GM12878 (cell line): ENCODE results near the gene ALKBH2. TPM values are rescaled to one million over a fixed set of nuclear protein-coding genes. Genes with fewer than 3 reads are reported as not detected.

ENCODE experiments used
- ATAC-seq: fragments of 200-7000 bp; cut with Tn5 transposase; 3 replicates; pipeline ENCODE4 v1.9.1; 2020; ENCODE audit warnings: mild to moderate bottlenecking, moderate library complexity
- BruUV-seq: library from RNA; stranded (reverse); fragments of 400-500 nt; replicated peaks from 2 replicates; lab custom pipeline; 2021; lab: Mats Ljungman, UMichigan
- CTCF ChIA-PET: fragments of 300-600 bp; sonication (Branson Sonifier 250); formaldehyde crosslinking; extraction: SDS; loops from one replicate; lab custom pipeline; 2021; ENCODE audit warnings: inconsistent platforms; lab: Yijun Ruan, JAX
- POLR2A ChIA-PET: fragments of 350-600 bp; formaldehyde crosslinking; extraction: SDS; loops from one replicate; lab custom pipeline; 2021; ENCODE audit warnings: inconsistent platforms; lab: Charles Lee
- RAD21 ChIA-PET: fragments of 300-600 bp; sonication (Branson Sonifier 250); formaldehyde crosslinking; loops from one replicate; lab custom pipeline; 2023; ENCODE audit warnings: antibody characterized with exemption; ENCODE audit not compliant: unreplicated experiment; lab: Charles Lee
- SMC1A ChIA-PET: fragments of 300-600 bp; sonication (Branson Sonifier 250); formaldehyde crosslinking; loops from one replicate; lab custom pipeline; 2023; ENCODE audit not compliant: unreplicated experiment, uncharacterized antibody; lab: Charles Lee
- DNase-seq: peaks from one replicate; pipeline ENCODE4 v3.0.0-alpha.2; 2011; ENCODE audit warnings: low read depth, low spot score
- FAIRE-seq: peaks from 3 replicates; lab custom pipeline; 2011; peaks lifted over from hg19 to GRCh38; lab: Jason Lieb, UNC
- H2AFZ ChIP-seq: 2 replicates; pipeline ENCODE4 v1.6.0; 2011; ENCODE audit warnings: low read depth, low read length, control low read depth; ENCODE audit not compliant: control insufficient read depth
- H3K27ac ChIP-seq: 2 replicates; pipeline ENCODE4 v1.5.1; 2011; ENCODE audit warnings: control low read depth; ENCODE audit not compliant: control insufficient read depth, insufficient read depth
- H3K27me3 ChIP-seq, 2 experiments: replicated peaks in 1 of 2; 2 replicates each; pipeline versions ENCODE4 v1.6.0 to v1.6.1; 2011; ENCODE audit warnings: low read length in 1 of 2; ENCODE audit not compliant: control insufficient read depth in 2 of 2, insufficient read depth in 2 of 2
- H3K36me3 ChIP-seq, 2 experiments: 2 replicates each; pipeline ENCODE4 v1.5.1; 2011; ENCODE audit warnings: low read length in 1 of 2; ENCODE audit not compliant: control insufficient read depth in 2 of 2, insufficient read depth in 2 of 2
- H3K4me1 ChIP-seq: 2 replicates; pipeline ENCODE4 v1.6.1; 2011; ENCODE audit warnings: mild to moderate bottlenecking, low read length, moderate library complexity, mixed read lengths; ENCODE audit not compliant: control insufficient read depth, insufficient read depth
- H3K4me2 ChIP-seq: 2 replicates; pipeline ENCODE4 v1.6.0; 2011; ENCODE audit warnings: control low read depth; ENCODE audit not compliant: control insufficient read depth, insufficient read depth
- H3K4me3 ChIP-seq: fragments of 200-600 bp; sonication (generic); 2 replicates; pipeline ENCODE4 v1.5.1; 2016
- H3K79me2 ChIP-seq: 2 replicates; pipeline ENCODE4 v1.6.0; 2011; ENCODE audit warnings: low read length; ENCODE audit not compliant: control insufficient read depth, insufficient read depth
- H3K9ac ChIP-seq: 2 replicates; pipeline ENCODE4 v1.8.0; 2011; ENCODE audit warnings: low read length, control low read depth, mixed read lengths; ENCODE audit not compliant: control insufficient read depth, insufficient read depth
- H3K9me3 ChIP-seq: replicated peaks from 3 replicates; pipeline ENCODE4 v1.5.1; 2011; ENCODE audit warnings: mild to moderate bottlenecking, low read length; ENCODE audit not compliant: control insufficient read depth, insufficient read depth
- H4K20me1 ChIP-seq: 2 replicates; pipeline ENCODE4 v1.6.0; 2011; ENCODE audit not compliant: control insufficient read depth, insufficient read depth
- BCL3 ChIP-seq: IDR thresholded peaks from 2 replicates; pipeline ENCODE4 v1.6.1; 2011; ENCODE audit warnings: borderline replicate concordance, low read depth, mild to moderate bottlenecking, moderate library complexity, low read length; ENCODE audit not compliant: insufficient read depth, poor library complexity, severe bottlenecking
- CREM ChIP-seq: IDR thresholded peaks from 2 replicates; pipeline ENCODE4 v1.6.1; 2014; ENCODE audit warnings: antibody characterized with exemption, low read depth
- NKRF ChIP-seq: fragments of 450-650 bp; conservative IDR thresholded peaks from 2 replicates; pipeline ENCODE4 v1.6.1; 2017; ENCODE audit warnings: mild to moderate bottlenecking, moderate library complexity
- NR2C2 ChIP-seq: IDR thresholded peaks from 2 replicates; pipeline ENCODE4 v1.6.1; 2011; ENCODE audit warnings: borderline replicate concordance, low read depth; ENCODE audit not compliant: control insufficient read depth, insufficient read length
- RUNX3 ChIP-seq: IDR thresholded peaks from 2 replicates; pipeline ENCODE4 v1.6.1; 2012; ENCODE audit warnings: low read length, inconsistent platforms
- SKIL ChIP-seq: fragments of 450-650 bp; IDR thresholded peaks from 2 replicates; pipeline ENCODE4 v1.6.1; 2017; ENCODE audit warnings: mild to moderate bottlenecking, low read depth, inconsistent platforms; ENCODE audit not compliant: poor library complexity, severe bottlenecking
- SMAD5 ChIP-seq: IDR thresholded peaks from 2 replicates; pipeline ENCODE4 v1.6.1; 2016; ENCODE audit warnings: antibody characterized with exemption, low read depth
- TARDBP ChIP-seq: IDR thresholded peaks from 2 replicates; pipeline ENCODE4 v1.6.1; 2016; ENCODE audit warnings: borderline replicate concordance
- USF1 ChIP-seq: IDR thresholded peaks from 2 replicates; pipeline ENCODE4 v1.6.1; 2011; ENCODE audit warnings: borderline replicate concordance, low read depth, mild to moderate bottlenecking, moderate library complexity, mixed read lengths, low read length; ENCODE audit not compliant: insufficient read depth; ENCODE audit errors: extremely low read length
- WRNIP1 ChIP-seq: IDR thresholded peaks from 2 replicates; pipeline ENCODE4 v1.6.1; 2011; ENCODE audit warnings: low read depth, low read length, improper control_type of control experiment, borderline replicate concordance
- ZBTB33 ChIP-seq: fragments of 450-650 bp; IDR thresholded peaks from 2 replicates; pipeline ENCODE4 v1.6.1; 2017; ENCODE audit warnings: mild to moderate bottlenecking
- WGBS: methylation state at CpG from one replicate; pipeline ENCODE4 v1.1.6; 2016; ENCODE audit warnings: low lambda C conversion rate; ENCODE audit not compliant: insufficient replicate concordance, insufficient coverage; ENCODE audit errors: missing lambda C conversion rate; 5-methylcytosine and 5-hydroxymethylcytosine counted together
- in situ Hi-C: fragments of 300-500 bp; cut with MboI; formaldehyde crosslinking; loops from 9 replicates; pipeline ENCODE4 v1.14.3; 2018; ENCODE audit warnings: mixed read lengths
- intact Hi-C: fragments of 100-400 bp; cut with micrococcal nuclease; formaldehyde crosslinking; loops from one replicate; pipeline ENCODE4 v1.14.2; 2022; ENCODE audit not compliant: unreplicated experiment
- polyA plus RNA-seq, 11 experiments: library from polyadenylated mRNA; depleted of rRNA in 4 of 11; unstranded in 6 of 11; stranded (reverse) in 5 of 11; fragments of >200 nt; fragmentation: Nextera tagmentation in 4 of 11; fragmentation: Illumina TruSeq in 1 of 11; extraction: Ambion mirVana in 4 of 11; extraction: Trizol in 1 of 11; gene quantifications; 1 replicate in 1 of 11; 2 replicates in 10 of 11; pipeline versions ENCODE4 v1.2.1 to v1.2.3, GENCODE V29; 2011 to 2016; ENCODE audit warnings: inconsistent platforms in 2 of 11, missing spikeins in 2 of 11, low read depth in 1 of 11
- total RNA-seq, 4 experiments: library from RNA; depleted of rRNA in 3 of 4; stranded (reverse); fragments of >200 nt in 3 of 4; fragmentation: Illumina TruSeq in 1 of 4; extraction: Trizol in 1 of 4; gene quantifications; 2 replicates each; pipeline versions ENCODE4 v1.2.1 to v1.2.3, GENCODE V29; 2013 to 2021

The ALKBH2 gene
- total and polyA plus RNA-seq, 10 of the 15 experiments (the other 5 are each of a cell fraction or from before 2014, with no cell fraction given) = 5.6 to 40.3 (median 31.2) TPM

GRCh38 chr12:109121346-109121880, 28.1 kb upstream of the ALKBH2 start:
- ATAC-seq (no peak), FAIRE-seq (no peak), DNase-seq (no peak)
- no peak overlapping the region for H2AFZ ChIP-seq
- no peak overlapping the region for H3K4me3 ChIP-seq
- CTCF ChIA-PET = interaction anchor here (2.1 kb wide), 1 partner anchor 10 kb away, joined by 13 read pairs; no protein-coding TSS in a partner anchor
- no peaks in the 10 kb centered on the region for H3K4me1 ChIP-seq
- H3K9me3 ChIP-seq = no peaks in the 10 kb centered on the region
- SMC1A ChIA-PET = no interaction called here
- no peak overlapping the region for H3K4me2 ChIP-seq
- H4K20me1 ChIP-seq = no peaks in the 10 kb centered on the region
- H3K27ac ChIP-seq = no peak overlapping the region
- POLR2A ChIA-PET = no interaction called here
- intact Hi-C loops (no loop called here), in situ Hi-C loops (no loop called here)
- no TSS peak for BruUV-seq
- H3K9ac ChIP-seq = no peak overlapping the region
- RAD21 ChIA-PET = no interaction called here
- H3K79me2 ChIP-seq = no peaks in the 10 kb centered on the region
- 55% methylated on average over 3 of the region's 3 CpGs for WGBS
- TF ChIP-seq WRNIP1 (no peak), NR2C2 (no peak), RUNX3 (no peak), TARDBP (no peak), BCL3 (no peak), CREM (no peak), USF1 (no peak), SKIL (no peak), ZBTB33 (no peak), SMAD5 (no peak), NKRF (no peak)
- no peaks in the 10 kb centered on the region for H3K27me3 ChIP-seq
- H3K36me3 ChIP-seq = no peaks in the 10 kb centered on the region
